ENCODE data around the gene MOGAT2. TPM values are rescaled to one million over a fixed set of nuclear protein-coding genes. Genes with fewer than 3 reads are reported as not detected.

Gene MOGAT2
- total RNA-seq, 1 donor from 2014 or later: 9.6 TPM

DNA sequence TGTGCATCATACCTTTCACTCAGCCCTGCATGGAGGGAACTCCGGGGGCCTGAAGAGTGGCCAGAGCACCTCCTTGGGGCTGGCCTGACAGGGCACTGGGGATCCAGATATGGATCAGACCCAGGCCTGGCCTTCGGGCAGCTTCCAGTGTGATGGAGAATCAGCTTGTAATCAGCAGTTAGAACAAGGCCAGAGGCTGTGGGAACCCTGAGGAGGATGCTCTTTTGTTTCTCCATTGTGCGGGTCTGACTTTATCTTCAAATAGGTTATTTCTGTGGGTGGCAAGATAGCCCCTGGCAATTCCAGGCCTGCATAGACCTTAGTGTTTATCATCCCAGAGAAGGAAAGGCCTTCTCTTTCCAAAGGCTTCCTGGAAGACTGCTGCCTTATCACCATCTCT lies 63.2 kb downstream of the MOGAT2 start:
- DNase-seq: no peak

DNA sequence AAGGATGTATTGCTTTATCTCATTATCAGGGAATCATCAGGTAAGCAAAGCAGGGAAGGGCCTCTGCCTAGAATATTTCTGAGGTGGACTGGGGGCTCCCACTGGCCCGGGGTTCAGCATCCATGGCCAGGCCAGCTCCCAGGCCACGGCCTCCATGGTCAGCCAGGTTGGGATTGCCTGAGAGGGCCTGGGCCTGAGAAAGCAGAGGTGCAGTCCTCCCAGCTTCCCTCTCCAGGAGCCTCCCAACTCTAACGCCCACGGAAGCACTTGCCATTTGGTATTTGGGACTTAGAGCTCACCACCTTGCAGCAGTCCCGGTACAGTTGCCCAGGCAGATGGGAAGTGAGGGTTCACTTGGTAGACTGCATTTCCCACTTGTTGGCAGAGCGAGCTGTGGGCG lies 63.7 kb downstream of the MOGAT2 start:
- no peak for DNase-seq

DNA sequence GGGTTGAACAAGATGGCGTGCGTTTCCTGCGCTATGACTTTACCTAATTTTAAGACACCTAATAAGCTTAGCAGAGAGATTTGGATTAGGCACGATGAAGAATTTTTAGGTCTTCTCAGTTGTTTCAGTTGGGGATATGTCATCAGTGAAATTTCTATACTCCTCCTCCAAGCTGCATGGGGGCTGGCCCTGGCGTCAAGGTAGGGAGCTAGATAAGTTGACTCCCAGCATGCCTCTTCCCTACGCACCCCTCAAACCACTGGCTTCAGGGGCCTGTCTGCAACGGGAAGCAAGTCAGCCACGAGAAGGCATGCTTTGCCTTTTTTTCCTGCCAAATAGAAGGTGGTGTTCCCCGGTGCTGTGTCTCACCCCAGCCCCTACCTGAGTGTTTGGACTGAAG lies 64.2 kb downstream of the MOGAT2 start:
- no peak for DNase-seq

Small RNA genes within 50 kb of the gene (small RNA-seq; reads per million reads assigned to genes)
- gene RN7SL786P (ENCODE audit: low replicate concordance): not detected

Other genes starting within 250 kb of the MOGAT2 start
- 9.6 TPM for gene GDPD5, start 191.9 kb upstream of the MOGAT2 start, total RNA-seq
- 311 TPM for gene SERPINH1, start 155.6 kb upstream of the MOGAT2 start, total RNA-seq
- gene MAP6, start 48.8 kb upstream of the MOGAT2 start, total RNA-seq: 1.9 TPM
- 79.3 TPM for gene DGAT2, start 50.9 kb downstream of the MOGAT2 start, total RNA-seq
- 28.5 TPM for gene UVRAG, start 97.4 kb downstream of the MOGAT2 start, total RNA-seq